ENCODE measurements around the gene TMEM121.

- TF ChIP-seq CTCF (conservative IDR thresholded peaks at IDR 0.05; ENCODE audit: low read length) (no peak), EZH2phosphoT487 (IDR thresholded peaks at IDR 0.05; ENCODE audit: borderline replicate concordance, low read depth, low read length) (no peak)
Measured at GRCh38 chr14:105486974-105487448, 39.4 kb upstream of the TMEM121 start.
